Esophagus muscularis mucosa (tissue), 4 donors: ENCODE data around the gene CNNM3.

Experiments
- CTCF ChIP-seq, 3 experiments: fragments of 200-600 bp in 2 of 3; fragments of 450-650 bp in 1 of 3; sonication (generic) in 2 of 3; IDR thresholded peaks; one replicate each; pipeline ENCODE4 v1.5.1; 2017 to 2019; ENCODE audit warnings: antibody characterized with exemption in 3 of 3, mild to moderate bottlenecking in 2 of 3, moderate library complexity in 1 of 3
- EP300 ChIP-seq: sonication (generic); formaldehyde crosslinking; IDR thresholded peaks from one replicate; pipeline ENCODE4 v1.6.1; 2017; ENCODE audit warnings: antibody characterized with exemption
- POLR2A ChIP-seq: fragments of 450-650 bp; IDR thresholded peaks from one replicate; pipeline ENCODE4 v1.6.1; 2017; ENCODE audit warnings: antibody characterized with exemption, moderate library complexity, mild to moderate bottlenecking, low read depth
- POLR2AphosphoS5 ChIP-seq, 2 donors: sonication (generic); formaldehyde crosslinking; IDR thresholded peaks; one replicate each; pipeline ENCODE4 v1.6.1; 2017; ENCODE audit warnings: antibody characterized with exemption in 2 of 2

- TF ChIP-seq CTCF (IDR thresholded peaks at IDR 0.05) (no peak), POLR2AphosphoS5 (IDR thresholded peaks at IDR 0.05) (no peak), POLR2A (no peak), EP300 (no peak)
Measured at GRCh38 chr2:96867756-96868554, 51.9 kb downstream of the CNNM3 start.
